ENCODE results near the gene OSBPL5. TPM values are rescaled to one million over a fixed set of nuclear protein-coding genes. Genes with fewer than 3 reads are reported as not detected.

OSBPL5 gene
- total and polyA plus RNA-seq, 9 of the 15 experiments (the other 6 are each of a cell fraction or from before 2014, with no cell fraction given), result 0.06 to 14.8 (median 3.2) TPM

DNA sequence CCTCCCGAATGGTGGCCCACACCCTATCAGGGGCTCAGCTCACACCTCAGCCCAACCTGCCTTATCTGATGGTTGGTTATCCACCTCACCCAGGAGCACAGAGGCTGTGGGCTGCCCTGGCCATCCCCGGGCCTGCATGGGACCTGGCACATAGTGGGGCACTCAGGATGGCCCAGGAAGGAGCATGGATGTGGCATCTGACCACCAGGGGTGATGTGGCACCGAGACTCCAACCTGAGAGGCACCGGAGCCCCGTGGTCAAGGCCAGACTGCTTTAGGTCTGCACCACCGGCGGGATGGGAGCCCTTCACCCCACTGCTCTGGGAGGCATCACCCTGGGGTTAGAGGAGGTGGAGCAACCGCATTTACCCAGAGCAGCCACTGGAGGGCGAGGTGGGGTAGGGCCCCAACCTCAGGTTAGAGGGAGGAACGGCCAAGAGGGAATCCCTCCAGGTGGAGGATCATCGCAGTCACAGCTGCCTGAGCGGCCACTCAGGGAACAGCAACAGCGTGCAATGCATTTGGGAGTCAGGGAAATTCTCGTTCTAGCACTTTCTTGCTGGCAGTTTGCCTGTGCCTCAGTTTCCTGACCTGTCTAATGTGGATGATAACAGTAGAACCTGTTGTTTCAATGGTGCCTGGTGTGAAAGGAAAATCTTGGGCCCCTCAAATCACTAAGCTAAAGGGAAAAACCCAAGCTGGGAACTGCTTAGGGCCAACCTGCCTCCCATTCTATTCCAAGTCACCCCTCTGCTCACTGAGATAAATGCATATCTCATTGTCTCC lies 55.0 kb downstream of the OSBPL5 start (continued):
- TF ChIP-seq, protein P1, sequence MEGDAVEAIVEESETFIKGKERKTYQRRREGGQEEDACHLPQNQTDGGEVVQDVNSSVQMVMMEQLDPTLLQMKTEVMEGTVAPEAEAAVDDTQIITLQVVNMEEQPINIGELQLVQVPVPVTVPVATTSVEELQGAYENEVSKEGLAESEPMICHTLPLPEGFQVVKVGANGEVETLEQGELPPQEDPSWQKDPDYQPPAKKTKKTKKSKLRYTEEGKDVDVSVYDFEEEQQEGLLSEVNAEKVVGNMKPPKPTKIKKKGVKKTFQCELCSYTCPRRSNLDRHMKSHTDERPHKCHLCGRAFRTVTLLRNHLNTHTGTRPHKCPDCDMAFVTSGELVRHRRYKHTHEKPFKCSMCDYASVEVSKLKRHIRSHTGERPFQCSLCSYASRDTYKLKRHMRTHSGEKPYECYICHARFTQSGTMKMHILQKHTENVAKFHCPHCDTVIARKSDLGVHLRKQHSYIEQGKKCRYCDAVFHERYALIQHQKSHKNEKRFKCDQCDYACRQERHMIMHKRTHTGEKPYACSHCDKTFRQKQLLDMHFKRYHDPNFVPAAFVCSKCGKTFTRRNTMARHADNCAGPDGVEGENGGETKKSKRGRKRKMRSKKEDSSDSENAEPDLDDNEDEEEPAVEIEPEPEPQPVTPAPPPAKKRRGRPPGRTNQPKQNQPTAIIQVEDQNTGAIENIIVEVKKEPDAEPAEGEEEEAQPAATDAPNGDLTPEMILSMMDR (IDR thresholded peaks at IDR 0.05 in 2 of 3, conservative IDR thresholded peaks at IDR 0.05 in 1 of 3; ENCODE audit: insufficient read depth in 2 of 3, low read depth in 1 of 3, low read length in 3 of 3), result peak; percentile 90 to 97 (median 92)
- 0 out of 2 replicates have a peak, but pooled peaks have one; percentile 29 for TF ChIP-seq CEBPG (CRISPR knock-in tag; IDR thresholded peaks at IDR 0.05)
- no peak for TF ChIP-seq CEBPG (tag; conservative IDR thresholded peaks at IDR 0.05 in 1 of 2, IDR thresholded peaks at IDR 0.05 in 1 of 2)
- TF ChIP-seq, protein P2, sequence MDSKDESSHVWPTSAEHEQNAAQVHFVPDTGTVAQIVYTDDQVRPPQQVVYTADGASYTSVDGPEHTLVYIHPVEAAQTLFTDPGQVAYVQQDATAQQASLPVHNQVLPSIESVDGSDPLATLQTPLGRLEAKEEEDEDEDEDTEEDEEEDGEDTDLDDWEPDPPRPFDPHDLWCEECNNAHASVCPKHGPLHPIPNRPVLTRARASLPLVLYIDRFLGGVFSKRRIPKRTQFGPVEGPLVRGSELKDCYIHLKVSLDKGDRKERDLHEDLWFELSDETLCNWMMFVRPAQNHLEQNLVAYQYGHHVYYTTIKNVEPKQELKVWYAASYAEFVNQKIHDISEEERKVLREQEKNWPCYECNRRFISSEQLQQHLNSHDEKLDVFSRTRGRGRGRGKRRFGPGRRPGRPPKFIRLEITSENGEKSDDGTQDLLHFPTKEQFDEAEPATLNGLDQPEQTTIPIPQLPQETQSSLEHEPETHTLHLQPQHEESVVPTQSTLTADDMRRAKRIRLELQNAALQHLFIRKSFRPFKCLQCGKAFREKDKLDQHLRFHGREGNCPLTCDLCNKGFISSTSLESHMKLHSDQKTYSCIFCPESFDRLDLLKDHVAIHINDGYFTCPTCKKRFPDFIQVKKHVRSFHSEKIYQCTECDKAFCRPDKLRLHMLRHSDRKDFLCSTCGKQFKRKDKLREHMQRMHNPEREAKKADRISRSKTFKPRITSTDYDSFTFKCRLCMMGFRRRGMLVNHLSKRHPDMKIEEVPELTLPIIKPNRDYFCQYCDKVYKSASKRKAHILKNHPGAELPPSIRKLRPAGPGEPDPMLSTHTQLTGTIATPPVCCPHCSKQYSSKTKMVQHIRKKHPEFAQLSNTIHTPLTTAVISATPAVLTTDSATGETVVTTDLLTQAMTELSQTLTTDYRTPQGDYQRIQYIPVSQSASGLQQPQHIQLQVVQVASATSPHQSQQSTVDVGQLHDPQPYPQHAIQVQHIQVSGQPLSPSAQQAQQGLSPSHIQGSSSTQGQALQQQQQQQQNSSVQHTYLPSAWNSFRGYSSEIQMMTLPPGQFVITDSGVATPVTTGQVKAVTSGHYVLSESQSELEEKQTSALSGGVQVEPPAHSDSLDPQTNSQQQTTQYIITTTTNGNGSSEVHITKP (IDR thresholded peaks at IDR 0.05; ENCODE audit: partially characterized antibody), result peak; percentile 26
- TF ChIP-seq ZEB2 (IDR thresholded peaks at IDR 0.05), result 0 out of 2 replicates have a peak, but pooled peaks have one; percentile 31
- TF ChIP-seq, protein P3, sequence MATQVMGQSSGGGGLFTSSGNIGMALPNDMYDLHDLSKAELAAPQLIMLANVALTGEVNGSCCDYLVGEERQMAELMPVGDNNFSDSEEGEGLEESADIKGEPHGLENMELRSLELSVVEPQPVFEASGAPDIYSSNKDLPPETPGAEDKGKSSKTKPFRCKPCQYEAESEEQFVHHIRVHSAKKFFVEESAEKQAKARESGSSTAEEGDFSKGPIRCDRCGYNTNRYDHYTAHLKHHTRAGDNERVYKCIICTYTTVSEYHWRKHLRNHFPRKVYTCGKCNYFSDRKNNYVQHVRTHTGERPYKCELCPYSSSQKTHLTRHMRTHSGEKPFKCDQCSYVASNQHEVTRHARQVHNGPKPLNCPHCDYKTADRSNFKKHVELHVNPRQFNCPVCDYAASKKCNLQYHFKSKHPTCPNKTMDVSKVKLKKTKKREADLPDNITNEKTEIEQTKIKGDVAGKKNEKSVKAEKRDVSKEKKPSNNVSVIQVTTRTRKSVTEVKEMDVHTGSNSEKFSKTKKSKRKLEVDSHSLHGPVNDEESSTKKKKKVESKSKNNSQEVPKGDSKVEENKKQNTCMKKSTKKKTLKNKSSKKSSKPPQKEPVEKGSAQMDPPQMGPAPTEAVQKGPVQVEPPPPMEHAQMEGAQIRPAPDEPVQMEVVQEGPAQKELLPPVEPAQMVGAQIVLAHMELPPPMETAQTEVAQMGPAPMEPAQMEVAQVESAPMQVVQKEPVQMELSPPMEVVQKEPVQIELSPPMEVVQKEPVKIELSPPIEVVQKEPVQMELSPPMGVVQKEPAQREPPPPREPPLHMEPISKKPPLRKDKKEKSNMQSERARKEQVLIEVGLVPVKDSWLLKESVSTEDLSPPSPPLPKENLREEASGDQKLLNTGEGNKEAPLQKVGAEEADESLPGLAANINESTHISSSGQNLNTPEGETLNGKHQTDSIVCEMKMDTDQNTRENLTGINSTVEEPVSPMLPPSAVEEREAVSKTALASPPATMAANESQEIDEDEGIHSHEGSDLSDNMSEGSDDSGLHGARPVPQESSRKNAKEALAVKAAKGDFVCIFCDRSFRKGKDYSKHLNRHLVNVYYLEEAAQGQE (IDR thresholded peaks at IDR 0.05; ENCODE audit: borderline replicate concordance), result peak; percentile 85
- TF ChIP-seq, protein P3 (CRISPR knock-in tag; IDR thresholded peaks at IDR 0.05; ENCODE audit: low read depth), result no peak
- TF ChIP-seq NUFIP1 (IDR thresholded peaks at IDR 0.05; ENCODE audit: partially characterized antibody), result no peak
- no peak for TF ChIP-seq ZNF57 (CRISPR knock-in tag; IDR thresholded peaks at IDR 0.05)
- peak; percentile 41; the same call in 1 of the 2 replicates for TF ChIP-seq MECOM (CRISPR knock-in tag; IDR thresholded peaks at IDR 0.05)
- peak; percentile 25 for TF ChIP-seq HNRNPLL (IDR thresholded peaks at IDR 0.05; ENCODE audit: low read depth, low read length, poor library complexity, severe bottlenecking)
- peak; percentile 90 for TF ChIP-seq SMC3 (conservative IDR thresholded peaks at IDR 0.05; ENCODE audit: insufficient read depth, low read depth, low read length)
